Keratinocyte (primary cell): ENCODE measurements around the gene AMMECR1. TPM values are rescaled to one million over a fixed set of nuclear protein-coding genes. Genes with fewer than 3 reads are reported as not detected.

Experiments
- DNase-seq: peaks from one replicate; pipeline ENCODE4 v3.0.0-alpha.2; 2011; ENCODE audit warnings: low read depth, missing footprints, low spot score
- FAIRE-seq: peaks from 2 replicates; lab custom pipeline; 2011; peaks lifted over from hg19 to GRCh38; lab: Jason Lieb, UNC
- H2AFZ ChIP-seq: 2 replicates; pipeline ENCODE4 v1.6.0; 2012; ENCODE audit warnings: low read length, control low read depth, inconsistent platforms; ENCODE audit not compliant: control insufficient read depth
- H3K27ac ChIP-seq: 2 replicates; pipeline ENCODE4 v1.5.1; 2011; ENCODE audit warnings: low read length; ENCODE audit not compliant: control insufficient read depth, insufficient read depth
- H3K27me3 ChIP-seq: 3 replicates; pipeline ENCODE4 v1.6.0; 2011; ENCODE audit warnings: low read length; ENCODE audit not compliant: control insufficient read depth, insufficient read depth; ENCODE audit errors: extremely low read depth
- H3K36me3 ChIP-seq, 2 experiments: 2 replicates in 1 of 2; 3 replicates in 1 of 2; pipeline ENCODE4 v1.5.1; 2011; ENCODE audit warnings: low read length in 2 of 2, mild to moderate bottlenecking in 1 of 2; ENCODE audit not compliant: control insufficient read depth in 2 of 2, insufficient read depth in 2 of 2; ENCODE audit errors: extremely low read depth in 1 of 2
- H3K4me1 ChIP-seq: 3 replicates; pipeline ENCODE4 v1.5.1; 2011; ENCODE audit warnings: low read length; ENCODE audit not compliant: control insufficient read depth, insufficient read depth; ENCODE audit errors: extremely low read depth
- H3K4me2 ChIP-seq: 3 replicates; pipeline ENCODE4 v1.6.0; 2011; ENCODE audit warnings: low read depth, low read length; ENCODE audit not compliant: control insufficient read depth, insufficient read depth; ENCODE audit errors: extremely low read depth
- H3K4me3 ChIP-seq, 3 experiments: fragments of 200-600 bp in 1 of 3; sonication (generic) in 1 of 3; 2 replicates in 2 of 3; 3 replicates in 1 of 3; pipeline ENCODE4 v1.5.1; 2011 to 2016; ENCODE audit warnings: low read length in 3 of 3, mild to moderate bottlenecking in 3 of 3, control low read depth in 2 of 3, inconsistent platforms in 1 of 3, low read depth in 1 of 3, mixed read lengths in 1 of 3, mixed run types in 1 of 3, moderate library complexity in 1 of 3; ENCODE audit not compliant: control insufficient read depth in 2 of 3, insufficient read depth in 2 of 3; ENCODE audit errors: extremely low read depth in 1 of 3
- H3K79me2 ChIP-seq: 2 replicates; pipeline ENCODE4 v1.6.0; 2012; ENCODE audit warnings: low read length; ENCODE audit not compliant: control insufficient read depth, insufficient read depth
- H3K9ac ChIP-seq: 3 replicates; pipeline ENCODE4 v1.6.0; 2011; ENCODE audit warnings: low read length; ENCODE audit not compliant: control insufficient read depth, insufficient read depth; ENCODE audit errors: extremely low read depth
- H3K9me1 ChIP-seq: 3 replicates; pipeline ENCODE4 v1.6.0; 2011; ENCODE audit warnings: low read length; ENCODE audit not compliant: control insufficient read depth, insufficient read depth; ENCODE audit errors: extremely low read depth
- H3K9me3 ChIP-seq: 2 replicates; pipeline ENCODE4 v1.5.1; 2012; ENCODE audit warnings: low read depth, low read length; ENCODE audit not compliant: control insufficient read depth
- H4K20me1 ChIP-seq: 3 replicates; pipeline ENCODE4 v1.6.0; 2011; ENCODE audit warnings: low read length; ENCODE audit not compliant: control insufficient read depth, insufficient read depth; ENCODE audit errors: extremely low read depth
- EZH2 ChIP-seq: IDR thresholded peaks from one replicate; pipeline ENCODE4 v1.6.1; 2012; ENCODE audit warnings: inconsistent platforms, mild to moderate bottlenecking, low read length, moderate library complexity
- dilution Hi-C: fragments of 300-500 bp; cut with MboI; formaldehyde crosslinking; loops from one replicate; pipeline ENCODE4 v1.7.0; 2020; ENCODE audit warnings: low sequenced_read_pairs; ENCODE audit not compliant: extremely low pct_ligation_motif_present
- polyA plus RNA-seq, 5 experiments: library from polyadenylated mRNA; depleted of rRNA in 3 of 5; stranded (reverse) in 3 of 5; stranded (forward) in 1 of 5; unstranded in 1 of 5; fragments of >200 nt; gene quantifications; 1 replicate in 1 of 5; 2 replicates in 3 of 5; 3 replicates in 1 of 5; pipeline versions ENCODE4 v1.2.1 to v1.2.3, GENCODE V29; 2011 to 2012; ENCODE audit warnings: missing spikeins in 2 of 5, low read depth in 1 of 5, low replicate concordance in 1 of 5
- TF ChIP-seq, protein P1 (sequence below), 3 experiments: IDR thresholded peaks in 1 of 3; conservative IDR thresholded peaks in 1 of 3; optimal IDR thresholded peaks in 1 of 3; 2 replicates in 2 of 3; 3 replicates in 1 of 3; pipeline versions ENCODE3 to v1.5.1; 2011; ENCODE audit warnings: low read length in 3 of 3, mild to moderate bottlenecking in 3 of 3, moderate library complexity in 2 of 3, control low read depth in 1 of 3, inconsistent platforms in 1 of 3; ENCODE audit not compliant: insufficient read depth in 2 of 3; ENCODE audit errors: extremely low read depth in 1 of 3

The AMMECR1 gene
- polyA plus RNA-seq, 1 donor (not counting 4 experiments of a cell fraction or from before 2014, with no cell fraction given) = 15.5 TPM

DNA sequence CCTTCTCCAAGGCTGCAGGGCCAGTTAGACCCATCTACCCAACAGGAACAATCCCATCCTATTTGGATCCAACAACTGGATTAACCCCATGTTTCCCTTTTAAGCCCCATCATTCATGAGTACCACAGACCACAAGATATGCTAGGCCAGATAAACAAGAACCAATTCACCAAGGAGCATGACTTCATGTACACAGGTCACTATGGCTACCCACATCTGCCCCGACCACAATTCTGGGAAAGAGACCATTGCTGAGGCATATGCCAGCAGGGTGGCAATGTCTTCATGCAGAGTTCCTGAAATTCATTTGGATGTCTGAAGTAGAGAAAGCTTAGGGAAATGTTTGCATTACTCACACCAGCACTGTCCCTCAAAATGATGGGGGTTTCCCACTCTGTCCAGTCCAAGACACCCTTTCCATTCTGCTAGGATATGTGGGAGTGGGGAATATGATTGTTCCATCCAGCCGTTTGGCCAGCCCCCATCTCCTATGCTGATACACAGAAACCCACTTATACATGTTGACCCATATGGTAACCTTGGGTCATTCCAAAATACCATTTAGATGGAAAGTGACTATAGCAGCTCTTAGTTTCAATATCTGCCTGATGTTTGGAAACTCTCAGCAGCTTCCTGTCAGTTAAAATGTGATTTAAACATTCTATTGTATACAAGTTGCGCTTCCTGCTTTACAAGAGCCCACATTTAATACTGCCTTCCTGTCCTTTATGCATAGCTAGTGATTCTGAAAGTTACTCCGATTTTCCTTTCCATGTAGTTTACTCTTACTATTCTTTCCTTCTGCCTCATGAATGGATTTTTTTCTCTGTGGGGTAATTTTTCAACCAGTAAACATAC is 129.0 kb downstream of the AMMECR1 start:
- H3K9me3 ChIP-seq = no peaks in the 10 kb centered on the region
- H3K9ac ChIP-seq = no peak overlapping the region
- TF ChIP-seq EZH2 = no peak
- TF ChIP-seq, protein P1, sequence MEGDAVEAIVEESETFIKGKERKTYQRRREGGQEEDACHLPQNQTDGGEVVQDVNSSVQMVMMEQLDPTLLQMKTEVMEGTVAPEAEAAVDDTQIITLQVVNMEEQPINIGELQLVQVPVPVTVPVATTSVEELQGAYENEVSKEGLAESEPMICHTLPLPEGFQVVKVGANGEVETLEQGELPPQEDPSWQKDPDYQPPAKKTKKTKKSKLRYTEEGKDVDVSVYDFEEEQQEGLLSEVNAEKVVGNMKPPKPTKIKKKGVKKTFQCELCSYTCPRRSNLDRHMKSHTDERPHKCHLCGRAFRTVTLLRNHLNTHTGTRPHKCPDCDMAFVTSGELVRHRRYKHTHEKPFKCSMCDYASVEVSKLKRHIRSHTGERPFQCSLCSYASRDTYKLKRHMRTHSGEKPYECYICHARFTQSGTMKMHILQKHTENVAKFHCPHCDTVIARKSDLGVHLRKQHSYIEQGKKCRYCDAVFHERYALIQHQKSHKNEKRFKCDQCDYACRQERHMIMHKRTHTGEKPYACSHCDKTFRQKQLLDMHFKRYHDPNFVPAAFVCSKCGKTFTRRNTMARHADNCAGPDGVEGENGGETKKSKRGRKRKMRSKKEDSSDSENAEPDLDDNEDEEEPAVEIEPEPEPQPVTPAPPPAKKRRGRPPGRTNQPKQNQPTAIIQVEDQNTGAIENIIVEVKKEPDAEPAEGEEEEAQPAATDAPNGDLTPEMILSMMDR (optimal IDR thresholded peaks at IDR 0.05 in 1 of 3, IDR thresholded peaks at IDR 0.05 in 1 of 3, conservative IDR thresholded peaks at IDR 0.05 in 1 of 3; ENCODE audit: extremely low read depth in 1 of 3, insufficient read depth in 2 of 3, low read length in 3 of 3) = no peak
- H4K20me1 ChIP-seq = no peaks in the 10 kb centered on the region
- dilution Hi-C loops = no loop called here
- DNase-seq (no peak), FAIRE-seq (no peak)
- H2AFZ ChIP-seq = no peak overlapping the region
- H3K79me2 ChIP-seq = no peaks in the 10 kb centered on the region
- no peaks in the 10 kb centered on the region for H3K9me1 ChIP-seq
- H3K4me2 ChIP-seq = no peak overlapping the region
- H3K36me3 ChIP-seq = no peaks in the 10 kb centered on the region
- no peak overlapping the region for H3K4me3 ChIP-seq
- no peaks in the 10 kb centered on the region for H3K27me3 ChIP-seq
- H3K4me1 ChIP-seq = no peaks in the 10 kb centered on the region
- H3K27ac ChIP-seq = no peak overlapping the region

DNA sequence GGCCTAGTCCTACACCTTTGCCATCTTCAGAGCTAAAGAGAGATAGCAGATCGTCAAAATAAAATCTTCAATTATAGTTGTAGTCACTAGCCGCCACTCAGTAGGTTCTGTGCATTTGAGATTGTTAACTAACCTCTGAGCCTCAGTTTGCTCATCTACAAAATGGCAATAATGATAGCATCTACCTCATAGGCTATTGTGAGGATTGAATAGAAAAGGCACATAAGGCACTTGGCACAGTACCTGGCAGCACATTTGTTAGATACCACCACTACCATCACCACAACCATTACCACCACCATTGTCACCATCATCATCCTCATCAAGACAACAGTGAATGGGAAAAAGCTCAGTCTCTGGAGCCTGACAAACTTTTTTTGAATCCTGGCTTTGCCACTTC is 134.6 kb downstream of the AMMECR1 start:
- H3K4me2 ChIP-seq = no peak overlapping the region
- no peak overlapping the region for H3K9ac ChIP-seq
- DNase-seq (no peak), FAIRE-seq (no peak)
- peaks cover 23% of the 10 kb centered on the region for H3K4me1 ChIP-seq
- H4K20me1 ChIP-seq = no peaks in the 10 kb centered on the region
- H3K9me1 ChIP-seq = no peaks in the 10 kb centered on the region
- dilution Hi-C loops = no loop called here
- H3K79me2 ChIP-seq = no peaks in the 10 kb centered on the region
- no peak for TF ChIP-seq EZH2
- TF ChIP-seq, protein P1 (optimal IDR thresholded peaks at IDR 0.05 in 1 of 3, IDR thresholded peaks at IDR 0.05 in 1 of 3, conservative IDR thresholded peaks at IDR 0.05 in 1 of 3; ENCODE audit: extremely low read depth in 1 of 3, insufficient read depth in 2 of 3, low read length in 3 of 3) = no peak
- H3K36me3 ChIP-seq = no peaks in the 10 kb centered on the region
- H3K4me3 ChIP-seq = no peak overlapping the region
- H2AFZ ChIP-seq = no peak overlapping the region
- H3K9me3 ChIP-seq = no peaks in the 10 kb centered on the region
- H3K27me3 ChIP-seq = no peaks in the 10 kb centered on the region
- no peak overlapping the region for H3K27ac ChIP-seq
